GM18508 (cell line): ENCODE measurements around the gene CEACAM3.

ENCODE experiments used
- ATAC-seq: cut with Tn5 transposase; IDR thresholded peaks from one replicate; pipeline ENCODE4 v1.9.1; 2021; ENCODE audit warnings: moderate number of reproducible peaks; ENCODE audit not compliant: insufficient read depth, unreplicated experiment

CEACAM3 gene

DNA sequence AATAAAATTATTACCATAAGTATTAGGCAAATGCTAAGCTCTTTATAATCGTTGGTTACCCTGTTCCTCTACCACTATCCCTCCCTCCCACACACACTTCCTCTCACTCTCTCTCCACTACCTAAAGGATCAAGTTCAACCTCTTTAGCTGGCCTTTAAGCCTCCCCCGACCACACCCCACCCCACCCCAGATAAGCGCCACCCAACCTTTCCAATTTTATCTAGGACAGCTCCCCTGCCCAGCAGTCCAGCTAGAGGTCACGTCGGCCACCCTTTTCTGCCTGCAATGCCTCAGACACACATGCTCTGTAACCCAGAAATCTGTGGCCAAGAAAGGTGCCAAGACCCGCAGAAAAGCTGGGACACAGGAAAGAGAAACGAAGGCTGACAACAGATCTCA is 47.0 kb downstream of the CEACAM3 start:
- ATAC-seq = no peak

DNA sequence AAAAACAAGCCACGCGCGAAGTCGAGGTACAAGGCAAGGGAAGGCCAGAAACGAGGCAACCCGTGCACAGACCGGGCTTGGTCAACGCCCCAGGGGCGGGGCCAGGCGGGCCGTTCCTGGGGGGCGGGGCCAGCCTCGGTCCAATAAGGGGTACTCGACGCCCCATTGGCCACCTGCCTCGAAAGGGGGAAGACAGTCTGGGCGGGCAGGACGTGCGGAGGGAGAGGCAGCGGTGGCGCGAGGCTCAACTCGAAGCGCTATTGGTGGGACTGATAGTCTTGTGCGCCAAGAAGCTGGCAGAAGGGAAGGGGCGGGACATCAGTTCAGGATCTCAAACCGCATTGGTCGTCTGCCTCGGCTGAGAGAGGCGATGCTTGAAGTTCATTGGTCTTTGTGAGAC is 48.2 kb downstream of the CEACAM3 start, which contains the start of gene LYPD4:
Gene LYPD4 (minus strand): TSS at position 83 of the 400 bp plus-strand sequence. CDS start 5,398 bp downstream, outside the sequence.
- ATAC-seq = no peak

GRCh38 chr19:41845001-41845050 is 48.4 kb downstream of the CEACAM3 start, which contains the start of gene DMRTC2:
DMRTC2 (plus strand) TSS chr19:41845042; CDS start chr19:41847429, 2,387 bp downstream.
- no peak for ATAC-seq

DNA sequence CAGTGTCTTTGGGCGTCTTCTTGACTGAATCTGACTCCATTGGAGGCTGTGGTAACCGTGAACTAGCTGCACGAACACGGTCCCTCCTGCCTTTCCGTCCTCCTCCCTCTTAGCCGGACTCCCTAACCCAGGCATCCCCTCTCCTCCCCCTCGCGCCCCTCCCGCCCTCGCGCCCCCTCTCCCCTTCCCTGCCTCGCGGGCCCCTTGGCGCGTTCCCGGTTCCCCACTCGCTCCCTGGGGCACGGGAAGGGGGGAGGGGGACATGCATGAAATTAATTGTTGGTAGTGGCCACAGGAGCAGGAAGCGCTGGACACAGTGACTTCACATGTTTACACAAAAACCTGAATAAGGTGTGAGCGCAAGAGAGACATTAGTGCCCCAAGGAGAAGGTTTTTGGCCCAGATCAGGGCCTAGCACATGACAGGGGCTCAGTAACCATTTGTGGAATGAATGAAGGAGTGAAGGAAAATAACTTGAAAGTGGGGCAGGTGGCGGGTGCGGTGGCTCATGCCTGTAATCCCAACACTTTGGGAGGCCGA is 48.7 kb downstream of the CEACAM3 start:
- no peak for ATAC-seq

DNA sequence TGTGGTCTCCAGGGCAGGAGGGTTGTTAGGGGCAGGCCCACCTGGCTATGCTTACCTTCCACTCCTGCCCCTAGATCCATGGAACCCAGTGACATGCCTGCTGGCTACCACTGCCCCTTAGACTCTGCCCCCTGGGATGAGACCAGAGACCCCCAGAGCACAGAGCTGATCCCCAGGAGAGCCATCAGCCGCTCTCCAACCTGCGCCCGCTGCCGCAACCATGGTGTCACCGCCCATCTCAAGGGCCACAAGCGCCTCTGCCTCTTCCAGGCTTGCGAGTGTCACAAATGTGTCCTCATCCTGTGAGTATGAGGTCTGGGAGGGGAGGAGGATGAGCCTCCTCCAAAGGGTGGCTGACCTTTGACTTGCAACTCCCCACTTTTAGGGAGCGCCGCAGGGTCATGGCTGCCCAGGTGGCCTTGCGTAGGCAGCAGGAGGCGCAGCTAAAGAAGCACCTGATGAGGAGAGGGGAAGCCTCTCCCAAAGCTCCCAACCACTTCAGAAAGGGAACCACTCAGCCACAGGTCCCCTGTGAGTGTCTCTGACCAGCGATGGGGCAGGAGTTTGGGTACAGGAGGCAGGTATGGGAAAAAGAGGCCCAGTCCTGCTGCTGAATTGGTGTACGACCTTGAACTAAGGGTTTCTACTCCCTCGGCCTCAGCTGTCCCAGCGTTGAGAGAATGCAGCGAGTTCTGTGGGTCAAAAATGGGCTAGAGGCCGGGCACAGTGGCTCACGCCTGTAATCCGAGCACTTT is 51.1 kb downstream of the CEACAM3 start:
- no peak for ATAC-seq

- ATAC-seq = no peak
These were observed 52.3 kb downstream of the CEACAM3 start for GRCh38 chr19:41848666-41849065.

- ATAC-seq = no peak
These were observed 52.7 kb downstream of the CEACAM3 start for GRCh38 chr19:41849067-41849466.

DNA sequence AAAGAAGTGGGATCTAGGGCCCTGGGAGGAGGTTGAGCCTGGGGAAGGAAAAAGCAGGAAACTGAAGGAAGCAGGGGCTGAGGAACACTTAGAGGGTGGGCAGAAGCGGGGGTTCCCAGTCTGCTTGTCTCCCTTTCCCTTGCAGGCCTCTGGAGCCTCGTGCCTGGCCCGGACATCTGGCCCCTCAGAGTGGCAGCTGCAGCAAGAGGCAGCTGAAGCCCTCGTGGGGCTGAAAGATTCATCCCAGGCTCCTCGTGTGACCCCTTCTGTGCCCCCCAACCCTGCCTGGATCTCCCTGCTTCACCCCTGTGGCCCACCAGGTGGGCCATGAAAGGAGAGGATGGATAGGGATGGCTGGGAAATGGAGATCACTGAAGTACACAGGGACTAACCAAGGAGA is 54.0 kb downstream of the CEACAM3 start:
- ATAC-seq = no peak

DNA sequence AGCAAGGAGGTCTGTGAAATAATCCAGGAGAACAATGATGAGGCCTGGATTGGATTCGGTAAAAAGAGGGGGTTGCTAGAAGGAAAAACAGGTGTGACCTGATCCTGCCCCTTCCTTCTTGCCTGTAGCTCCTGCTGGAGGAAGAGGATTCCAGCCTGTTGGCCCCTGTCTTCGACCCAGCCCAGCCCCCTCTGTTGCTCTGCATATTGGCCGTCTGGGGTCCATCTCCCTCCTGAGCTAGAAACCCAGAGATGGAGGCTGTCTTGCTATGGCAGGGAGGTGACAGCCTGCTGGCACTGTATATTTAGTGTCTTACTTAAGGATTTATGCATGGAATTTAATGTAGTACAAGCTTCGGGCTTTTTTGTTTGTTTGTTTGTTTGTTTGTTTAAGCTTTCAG is 55.1 kb downstream of the CEACAM3 start:
- ATAC-seq = no peak

GRCh38 chr19:41853344-41853743 is 57.0 kb downstream of the CEACAM3 start:
- no peak for ATAC-seq

DNA sequence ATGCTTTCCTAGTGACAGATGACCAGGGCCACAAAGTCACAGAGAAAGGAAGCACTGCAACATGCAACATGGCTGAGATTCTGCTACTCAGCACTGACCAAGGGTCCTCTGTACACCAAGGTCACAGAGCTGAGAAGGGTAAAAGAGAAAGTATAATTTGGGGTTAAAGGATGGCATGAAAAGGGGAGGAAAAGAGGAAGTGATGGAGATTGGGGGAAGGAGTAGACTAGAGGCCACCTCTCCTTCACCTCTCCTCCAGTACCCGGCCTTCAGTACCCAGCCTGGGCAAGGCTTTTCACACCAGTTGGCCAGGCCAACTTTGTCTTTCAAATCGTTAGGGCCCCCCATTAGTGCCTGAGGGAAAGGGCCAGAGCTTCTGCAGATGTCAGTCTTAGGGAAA is 57.4 kb downstream of the CEACAM3 start:
- ATAC-seq = no peak

GRCh38 chr19:41859213-41859617 is 62.8 kb downstream of the CEACAM3 start:
- no peak for ATAC-seq

GRCh38 chr19:41859618-41860418 is 63.4 kb downstream of the CEACAM3 start, which contains the start of gene RPS19:
RPS19 (plus strand) TSS chr19:41860255; CDS start chr19:41860775, 520 bp downstream.
- ATAC-seq = peak; percentile 57

DNA sequence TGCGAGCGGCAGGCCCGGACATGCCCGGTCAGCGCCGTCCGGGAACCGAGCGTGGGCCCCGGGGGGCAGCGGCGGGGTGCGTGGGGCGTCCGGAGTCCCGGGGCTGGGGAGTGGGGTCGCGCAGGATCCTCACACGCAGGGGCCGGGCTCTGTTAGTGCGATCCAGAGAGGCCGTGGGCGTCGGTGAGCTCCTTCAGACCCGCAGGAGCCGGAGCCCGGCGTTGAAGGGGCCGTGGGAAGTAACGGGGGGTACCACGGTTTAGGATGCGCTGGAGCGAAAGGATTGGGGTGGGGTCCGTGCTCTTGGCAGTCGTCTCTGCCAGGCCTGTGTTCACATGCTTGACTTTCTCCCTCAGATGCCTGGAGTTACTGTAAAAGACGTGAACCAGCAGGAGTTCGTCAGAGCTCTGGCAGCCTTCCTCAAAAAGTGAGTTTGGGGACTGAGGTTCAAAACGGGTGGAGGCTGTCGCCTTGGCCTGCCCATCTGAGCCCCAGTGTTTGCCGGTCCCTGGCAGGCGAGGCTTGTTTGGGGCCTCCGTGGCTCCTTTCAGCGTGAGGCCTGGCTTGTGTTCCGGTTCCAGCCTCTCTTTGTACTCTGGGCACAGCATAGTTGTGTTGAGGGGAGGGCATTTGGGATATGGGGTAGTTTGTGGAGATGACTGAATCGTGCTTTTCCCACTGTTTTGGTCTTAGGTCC is 64.2 kb downstream of the CEACAM3 start:
- ATAC-seq = no peak
